GM12878 (cell line): ENCODE results near the gene KRT72.

ENCODE experiments used
- BRCA1 ChIP-seq: IDR thresholded peaks from 2 replicates; pipeline ENCODE4 v1.6.1; 2011; ENCODE audit warnings: low read depth, low read length, improper control_type of control experiment
- CEBPB ChIP-seq, 2 experiments: fragments of 150-350 bp in 1 of 2; IDR thresholded peaks; 2 replicates each; pipeline ENCODE4 v1.6.1; 2012 to 2014; ENCODE audit warnings: low read depth in 2 of 2, low read length in 2 of 2, borderline replicate concordance in 1 of 2, inconsistent platforms in 1 of 2
- ESRRA ChIP-seq: IDR thresholded peaks from 2 replicates; pipeline ENCODE4 v1.6.1; 2012; ENCODE audit warnings: mild to moderate bottlenecking, low read length, improper control_type of control experiment
- EZH2 ChIP-seq: IDR thresholded peaks from 2 replicates; pipeline ENCODE4 v1.6.1; 2012; ENCODE audit warnings: low read depth, mild to moderate bottlenecking, control low read depth, inconsistent platforms, low read length, borderline replicate concordance; ENCODE audit not compliant: control insufficient read depth
- JUND ChIP-seq: IDR thresholded peaks from 2 replicates; pipeline ENCODE4 v1.6.1; 2012; ENCODE audit warnings: low read depth, mild to moderate bottlenecking, low read length, improper control_type of control experiment, moderate library complexity
- NFYB ChIP-seq: IDR thresholded peaks from 2 replicates; pipeline ENCODE4 v1.6.1; 2011; ENCODE audit warnings: low read depth, mild to moderate bottlenecking, low read length, improper control_type of control experiment, moderate library complexity; ENCODE audit not compliant: insufficient read depth
- POLR2A ChIP-seq: IDR thresholded peaks from 2 replicates; pipeline ENCODE4 v1.6.1; 2011; ENCODE audit warnings: low read depth, mild to moderate bottlenecking, low read length
- POLR2AphosphoS5 ChIP-seq: IDR thresholded peaks from 2 replicates; pipeline ENCODE4 v1.6.1; 2011; ENCODE audit warnings: mild to moderate bottlenecking, low read length, inconsistent platforms
- RAD21 ChIP-seq: IDR thresholded peaks from 2 replicates; pipeline ENCODE4 v1.6.1; 2011; ENCODE audit warnings: mild to moderate bottlenecking, low read depth, low read length, moderate library complexity; ENCODE audit not compliant: insufficient read depth
- SMC3 ChIP-seq: IDR thresholded peaks from 2 replicates; pipeline ENCODE4 v1.6.1; 2011; ENCODE audit warnings: low read length, improper control_type of control experiment, borderline replicate concordance
- SP1 ChIP-seq: IDR thresholded peaks from one replicate; pipeline ENCODE4 v1.6.1; 2011; ENCODE audit warnings: low read depth, low read length
- SREBF1 ChIP-seq: IDR thresholded peaks from 2 replicates; pipeline ENCODE4 v1.6.1; 2012; ENCODE audit warnings: mild to moderate bottlenecking, low read length
- ZNF384 ChIP-seq: IDR thresholded peaks from 2 replicates; pipeline ENCODE4 v1.6.1; 2012; ENCODE audit warnings: low read depth, mild to moderate bottlenecking, low read length, improper control_type of control experiment, borderline replicate concordance
- TF ChIP-seq, protein P1 (sequence below), 3 experiments: IDR thresholded peaks in 2 of 3; conservative IDR thresholded peaks in 1 of 3; 2 replicates each; pipeline ENCODE4 v1.5.1; 2011; ENCODE audit warnings: low read depth in 3 of 3, low read length in 3 of 3, mild to moderate bottlenecking in 3 of 3, control low read depth in 2 of 3, moderate library complexity in 2 of 3, inconsistent platforms in 1 of 3, mixed read lengths in 1 of 3; ENCODE audit not compliant: control insufficient read depth in 2 of 3, insufficient read depth in 1 of 3; ENCODE audit errors: extremely low read depth in 1 of 3

DNA sequence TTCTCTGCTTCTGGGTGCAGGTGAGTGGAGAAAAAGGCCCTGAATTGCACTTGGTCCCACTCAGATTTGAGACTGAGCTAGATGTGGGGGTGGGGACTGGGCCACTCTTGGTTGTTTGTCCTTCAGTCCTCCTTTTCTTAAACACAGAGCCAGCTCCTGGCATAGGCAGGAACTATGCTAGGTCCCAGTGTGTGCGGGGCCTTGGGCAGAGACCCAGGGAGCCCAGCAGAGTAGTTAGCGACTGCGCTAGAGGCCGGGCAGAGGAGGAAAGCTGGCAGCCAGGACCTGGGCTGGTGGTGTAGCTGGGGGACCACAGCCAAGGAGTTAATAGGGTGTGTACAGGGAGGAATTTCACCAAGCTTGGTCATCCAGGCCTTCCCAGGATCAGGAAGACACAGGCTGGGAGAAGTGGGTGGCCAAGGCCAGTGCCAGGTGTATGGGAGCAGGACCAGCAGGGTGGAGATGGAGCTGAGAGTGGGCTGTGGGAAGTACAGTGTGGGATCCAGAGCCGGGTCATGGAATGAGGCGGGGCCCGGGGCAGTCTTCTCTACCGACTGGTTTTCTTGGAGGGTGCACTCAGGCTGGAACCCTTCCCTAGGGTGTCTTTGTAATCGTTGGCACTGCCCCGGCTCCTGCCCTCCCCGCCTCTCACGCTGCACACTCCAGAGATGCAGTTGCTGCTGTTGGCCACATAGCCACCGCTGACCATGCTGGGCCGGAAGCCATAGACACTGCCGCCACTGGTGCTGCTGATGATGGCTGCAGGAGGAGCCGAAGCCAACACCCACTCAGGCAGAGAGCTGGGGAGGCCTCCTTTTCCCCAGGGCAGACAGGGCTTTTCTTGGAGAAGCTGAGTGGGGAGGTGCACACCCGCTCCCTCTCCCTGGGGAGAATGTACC lies 57.0 kb downstream of the KRT72 start:
- TF ChIP-seq BRCA1, result no peak
- no peak for TF ChIP-seq JUND
- TF ChIP-seq, protein P1, sequence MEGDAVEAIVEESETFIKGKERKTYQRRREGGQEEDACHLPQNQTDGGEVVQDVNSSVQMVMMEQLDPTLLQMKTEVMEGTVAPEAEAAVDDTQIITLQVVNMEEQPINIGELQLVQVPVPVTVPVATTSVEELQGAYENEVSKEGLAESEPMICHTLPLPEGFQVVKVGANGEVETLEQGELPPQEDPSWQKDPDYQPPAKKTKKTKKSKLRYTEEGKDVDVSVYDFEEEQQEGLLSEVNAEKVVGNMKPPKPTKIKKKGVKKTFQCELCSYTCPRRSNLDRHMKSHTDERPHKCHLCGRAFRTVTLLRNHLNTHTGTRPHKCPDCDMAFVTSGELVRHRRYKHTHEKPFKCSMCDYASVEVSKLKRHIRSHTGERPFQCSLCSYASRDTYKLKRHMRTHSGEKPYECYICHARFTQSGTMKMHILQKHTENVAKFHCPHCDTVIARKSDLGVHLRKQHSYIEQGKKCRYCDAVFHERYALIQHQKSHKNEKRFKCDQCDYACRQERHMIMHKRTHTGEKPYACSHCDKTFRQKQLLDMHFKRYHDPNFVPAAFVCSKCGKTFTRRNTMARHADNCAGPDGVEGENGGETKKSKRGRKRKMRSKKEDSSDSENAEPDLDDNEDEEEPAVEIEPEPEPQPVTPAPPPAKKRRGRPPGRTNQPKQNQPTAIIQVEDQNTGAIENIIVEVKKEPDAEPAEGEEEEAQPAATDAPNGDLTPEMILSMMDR (IDR thresholded peaks at IDR 0.05 in 2 of 3, conservative IDR thresholded peaks at IDR 0.05 in 1 of 3; ENCODE audit: control insufficient read depth in 2 of 3, extremely low read depth in 1 of 3, insufficient read depth in 1 of 3, low read depth in 3 of 3, low read length in 3 of 3), result no peak
- TF ChIP-seq ZNF384, result no peak
- TF ChIP-seq POLR2A, result no peak
- TF ChIP-seq ESRRA, result no peak
- TF ChIP-seq SREBF1, result no peak
- TF ChIP-seq SMC3, result no peak
- no peak for TF ChIP-seq CEBPB (IDR thresholded peaks at IDR 0.05; ENCODE audit: borderline replicate concordance in 1 of 2, low read depth in 2 of 2, low read length in 2 of 2)
- no peak for TF ChIP-seq SP1
- TF ChIP-seq EZH2, result no peak
- no peak for TF ChIP-seq RAD21
- TF ChIP-seq POLR2AphosphoS5, result no peak
- TF ChIP-seq NFYB, result no peak
